HCT116 (cell line): Measurements from ENCODE around the gene PC. TPM values are rescaled to one million over a fixed set of nuclear protein-coding genes. Genes with fewer than 3 reads are reported as not detected.

Experiments
- ATAC-seq: fragments of 200-7000 bp; cut with Tn5 transposase; 2 replicates; pipeline ENCODE4 v1.9.1; 2020; ENCODE audit warnings: mild to moderate bottlenecking, moderate library complexity
- BruUV-seq: library from RNA; stranded (reverse); fragments of 400-500 nt; replicated peaks from 2 replicates; lab custom pipeline; 2021; lab: Mats Ljungman, UMichigan
- CTCF ChIA-PET: fragments of 300-600 bp; sonication (Branson Sonifier 250); formaldehyde crosslinking; loops from one replicate; lab custom pipeline; 2021; ENCODE audit warnings: antibody characterized with exemption; lab: Charles Lee
- POLR2A ChIA-PET: fragments of 300-600, 350-600 bp; sonication (Branson Sonifier 250); formaldehyde crosslinking; loops from one replicate; lab custom pipeline; 2021; ENCODE audit warnings: antibody characterized with exemption; lab: Charles Lee
- RAD21 ChIA-PET, 2 experiments: fragments of 300-600 bp; sonication (Branson Sonifier 250); formaldehyde crosslinking; loops; one replicate each; lab custom pipeline; 2023; ENCODE audit warnings: low total read pairs in 2 of 2; ENCODE audit not compliant: uncharacterized antibody in 2 of 2, unreplicated experiment in 2 of 2, low non-redundant PET in 1 of 2; lab: Charles Lee
- DNase-seq: peaks from one replicate; pipeline ENCODE4 v3.0.0-alpha.2; 2010; ENCODE audit warnings: low read depth, low spot score
- H2AFZ ChIP-seq: fragments of 200-600 bp; shearing (Covaris generic), sonication (generic); 2 replicates; pipeline ENCODE4 v1.6.1; 2017; ENCODE audit warnings: low read depth, mixed run types, mixed read lengths, antibody characterized with exemption, low read length; ENCODE audit not compliant: poor library complexity, severe bottlenecking
- H3K27ac ChIP-seq: 2 replicates; pipeline ENCODE4 v1.5.1; 2012; ENCODE audit warnings: low read depth, low read length
- H3K27me3 ChIP-seq: fragments of 200-600 bp; sonication (generic); 2 replicates; pipeline ENCODE4 v1.6.1; 2016; ENCODE audit warnings: mixed run types, low read length, mixed read lengths; ENCODE audit not compliant: insufficient read depth
- H3K36me3 ChIP-seq, 2 experiments: fragments of 200-500 bp in 1 of 2; fragments of 200-600 bp in 1 of 2; sonication (Bioruptor generic) in 1 of 2; sonication (generic) in 1 of 2; 2 replicates each; pipeline versions ENCODE4 v1.5.1 to v1.6.1; 2014 to 2016; ENCODE audit warnings: low read length in 2 of 2, inconsistent platforms in 1 of 2, mixed read lengths in 1 of 2, mixed run types in 1 of 2; ENCODE audit not compliant: insufficient read depth in 2 of 2, control insufficient read depth in 1 of 2
- H3K4me1 ChIP-seq, 2 experiments: fragments of 200-600 bp in 1 of 2; sonication (generic) in 1 of 2; 2 replicates each; pipeline versions ENCODE4 v1.5.1 to v1.6.1; 2012 to 2017; ENCODE audit warnings: low read length in 2 of 2, inconsistent platforms in 1 of 2, mild to moderate bottlenecking in 1 of 2, mixed read lengths in 1 of 2, mixed run types in 1 of 2, moderate library complexity in 1 of 2; ENCODE audit not compliant: insufficient read depth in 2 of 2, control insufficient read depth in 1 of 2
- H3K4me2 ChIP-seq: fragments of 200-600 bp; sonication (generic); 2 replicates; pipeline ENCODE4 v1.6.1; 2017; ENCODE audit warnings: mixed run types, low read length, mixed read lengths
- H3K4me3 ChIP-seq, 2 experiments: fragments of 200-600 bp in 1 of 2; sonication (generic) in 1 of 2; replicated peaks in 1 of 2; 2 replicates each; pipeline ENCODE4 v1.5.1; 2011 to 2016; ENCODE audit warnings: low read length in 2 of 2, control low read depth in 1 of 2, low read depth in 1 of 2, mild to moderate bottlenecking in 1 of 2, mixed read lengths in 1 of 2, mixed run types in 1 of 2
- H3K79me2 ChIP-seq: fragments of 200-600 bp; sonication (generic); 2 replicates; pipeline ENCODE4 v1.6.1; 2017; ENCODE audit warnings: mild to moderate bottlenecking, mixed run types, low read length, moderate library complexity, mixed read lengths; ENCODE audit not compliant: insufficient read depth
- H3K9ac ChIP-seq: fragments of 200-600 bp; sonication (generic); 2 replicates; pipeline ENCODE4 v1.6.1; 2016; ENCODE audit warnings: low read length, mixed read lengths
- H3K9me2 ChIP-seq: fragments of 200-600 bp; sonication (generic), shearing (Covaris generic); 2 replicates; pipeline ENCODE4 v1.6.1; 2017; ENCODE audit warnings: mixed run types, mild to moderate bottlenecking, moderate library complexity; ENCODE audit not compliant: insufficient read depth
- H3K9me3 ChIP-seq, 2 experiments: fragments of 200-500 bp in 1 of 2; fragments of 200-600 bp in 1 of 2; sonication (Bioruptor generic) in 1 of 2; sonication (generic) in 1 of 2; 2 replicates each; pipeline ENCODE4 v1.6.1; 2014 to 2017; ENCODE audit warnings: low read length in 2 of 2, mixed read lengths in 2 of 2, inconsistent platforms in 1 of 2, low read depth in 1 of 2, mild to moderate bottlenecking in 1 of 2, mixed run types in 1 of 2, moderate library complexity in 1 of 2; ENCODE audit not compliant: control insufficient read depth in 1 of 2, insufficient read depth in 1 of 2
- H4K20me1 ChIP-seq: fragments of 200-600 bp; sonication (generic), shearing (Covaris generic); 2 replicates; pipeline ENCODE4 v1.6.1; 2017; ENCODE audit warnings: mixed run types, mild to moderate bottlenecking, moderate library complexity; ENCODE audit not compliant: insufficient read depth
- CTCF ChIP-seq, 3 experiments: fragments of 200-600 bp in 1 of 3; sonication (generic) in 1 of 3; IDR thresholded peaks in 2 of 3; conservative IDR thresholded peaks in 1 of 3; 2 replicates each; pipeline ENCODE4 v1.5.1; 2012 to 2017; ENCODE audit warnings: low read depth in 2 of 3, low read length in 2 of 3, antibody characterized with exemption in 1 of 3, borderline replicate concordance in 1 of 3, control low read depth in 1 of 3, mild to moderate bottlenecking in 1 of 3, mixed read lengths in 1 of 3, mixed run types in 1 of 3, moderate library complexity in 1 of 3; ENCODE audit not compliant: insufficient read depth in 1 of 3
- EGR1 ChIP-seq: IDR thresholded peaks from 2 replicates; pipeline ENCODE4 v1.6.1; 2012; ENCODE audit warnings: low read depth
- MAX ChIP-seq: IDR thresholded peaks from 2 replicates; pipeline ENCODE4 v1.6.1; 2012
- POLR2A ChIP-seq: IDR thresholded peaks from 2 replicates; pipeline ENCODE4 v1.7.0; 2011; ENCODE audit warnings: borderline replicate concordance; ENCODE audit not compliant: insufficient read depth, insufficient read length; ENCODE audit errors: extremely low read depth
- POLR2AphosphoS5 ChIP-seq: IDR thresholded peaks from 2 replicates; pipeline ENCODE4 v1.6.1; 2011; ENCODE audit warnings: mild to moderate bottlenecking, low read depth, low read length, moderate library complexity
- RAD21 ChIP-seq: IDR thresholded peaks from 2 replicates; pipeline ENCODE4 v1.6.1; 2012; ENCODE audit warnings: low read depth, mild to moderate bottlenecking
- TCF7L2 ChIP-seq: IDR thresholded peaks from 2 replicates; pipeline ENCODE4 v1.7.0; 2011; ENCODE audit warnings: borderline replicate concordance, inconsistent platforms; ENCODE audit not compliant: insufficient read depth, insufficient read length; ENCODE audit errors: extremely low read depth
- ZFX ChIP-seq: fragments of 450-650 bp; IDR thresholded peaks from 2 replicates; pipeline ENCODE4 v1.6.1; 2017
- intact Hi-C: fragments of 100-400 bp; cut with micrococcal nuclease; formaldehyde crosslinking; loops from 2 replicates; pipeline ENCODE4 v1.10.0; 2022
- total RNA-seq: library from RNA; stranded (reverse); gene quantifications from one replicate; pipeline ENCODE4 v1.2.1, GENCODE V29; 2021; ENCODE audit not compliant: unreplicated experiment

Gene PC
- total RNA-seq, 1 experiment from 2014 or later = 24.1 TPM

- H3K79me2 ChIP-seq = peaks cover 23% of the 10 kb centered on the region
- no peaks in the 10 kb centered on the region for H4K20me1 ChIP-seq
- TF ChIP-seq ZFX (peak; percentile 43), MAX (peak; percentile 40), RAD21 (no peak), TCF7L2 (no peak)
- DNase-seq = no peak
- H3K4me3 ChIP-seq = peak overlapping the region; percentile 66 to 74
- peak overlapping the region; percentile 95 for H3K9ac ChIP-seq
- peak; percentile 9; the same call in 1 of the 2 replicates for ATAC-seq
- intact Hi-C loops = no loop called here
- no peaks in the 10 kb centered on the region for H3K9me2 ChIP-seq
- no TSS peak for BruUV-seq
- H3K36me3 ChIP-seq = peaks cover 0 to 4% of the 10 kb centered on the region in 2 experiments; a peak in 1 of 4 replicates
- peak overlapping the region; percentile 88 for H3K4me2 ChIP-seq
- H3K27me3 ChIP-seq = no peaks in the 10 kb centered on the region
- ChIA-PET RAD21 (no interaction called here), POLR2A (interaction anchor here (0.7 kb wide), 1 partner anchor 59 kb away, joined by 3 read pairs; no protein-coding TSS in a partner anchor), CTCF (interaction anchor here (1.2 kb wide), 1 partner anchor 26 kb away, joined by 5 read pairs; no protein-coding TSS in a partner anchor)
- peaks cover 11 to 24% of the 10 kb centered on the region in 2 experiments for H3K4me1 ChIP-seq
- H3K9me3 ChIP-seq = no peaks in the 10 kb centered on the region
- H2AFZ ChIP-seq = no peak overlapping the region
- peak overlapping the region; percentile 97 for H3K27ac ChIP-seq
Observed at GRCh38 chr11:66857234-66857926, 100.8 kb downstream of the PC start.

GRCh38 chr11:66856496-66857233, 101.5 kb downstream of the PC start, which contains the start of gene LRFN4:
TSS of gene LRFN4 (plus strand) at chr11:66857064. CDS start at chr11:66857745, 681 bp downstream.
- H2AFZ ChIP-seq = no peak within 1 kb of the TSS
- POLR2A ChIA-PET = interaction anchor here (0.7 to 1.4 kb wide), 7 partner anchors 10 to 199 kb away, joined by 3 to 7 read pairs (median 4); partner anchors contain the start of gene RCE1
- peak within 1 kb of the TSS; percentile 97 for H3K27ac ChIP-seq
- H3K36me3 ChIP-seq = peaks cover 0 to 4% of the 10 kb centered on the region in 2 experiments; a peak in 1 of 4 replicates
- BruUV-seq = no TSS peak
- peak; percentile 52 for ATAC-seq
- TF ChIP-seq MAX (peak; percentile 21; the same call in 1 of the 2 replicates), ZFX (peak; percentile 64; the same call in 1 of the 2 replicates), POLR2A (no peak), POLR2AphosphoS5 (no peak), EGR1 (peak; percentile 89), CTCF (IDR thresholded peaks at IDR 0.05 in 2 of 3, conservative IDR thresholded peaks at IDR 0.05 in 1 of 3; ENCODE audit: borderline replicate concordance in 1 of 3, insufficient read depth in 1 of 3, low read depth in 2 of 3, low read length in 2 of 3) (no peak)
- TF ChIP-seq, all 23 proteins: peak for 3
- Histone ChIP-seq H3K27me3 (no peaks in the 10 kb centered on the region), H3K9ac (peak within 1 kb of the TSS; percentile 95), H3K4me3 (peak within 1 kb of the TSS; percentile 66 to 74), H3K4me2 (peak within 1 kb of the TSS; percentile 91), H4K20me1 (no peaks in the 10 kb centered on the region), H3K79me2 (peaks cover 23% of the 10 kb centered on the region), H3K9me3 (no peaks in the 10 kb centered on the region), H3K9me2 (no peaks in the 10 kb centered on the region), H3K4me1 (peaks cover 11 to 30% of the 10 kb centered on the region in 2 experiments)
- intact Hi-C loops = no loop called here
- DNase-seq = no peak
- ChIA-PET RAD21 (interaction anchor here in 1 of 2 experiments (1.1 kb wide), 1 partner anchor 26 kb away, joined by 3 read pairs; no protein-coding TSS in a partner anchor), CTCF (interaction anchor here (1.0 to 1.1 kb wide), 3 partner anchors 27 to 165 kb away, joined by 3 to 4 read pairs (median 3); no protein-coding TSS in a partner anchor)
